ENCODE results near the gene GSN.

GSN gene

DNA sequence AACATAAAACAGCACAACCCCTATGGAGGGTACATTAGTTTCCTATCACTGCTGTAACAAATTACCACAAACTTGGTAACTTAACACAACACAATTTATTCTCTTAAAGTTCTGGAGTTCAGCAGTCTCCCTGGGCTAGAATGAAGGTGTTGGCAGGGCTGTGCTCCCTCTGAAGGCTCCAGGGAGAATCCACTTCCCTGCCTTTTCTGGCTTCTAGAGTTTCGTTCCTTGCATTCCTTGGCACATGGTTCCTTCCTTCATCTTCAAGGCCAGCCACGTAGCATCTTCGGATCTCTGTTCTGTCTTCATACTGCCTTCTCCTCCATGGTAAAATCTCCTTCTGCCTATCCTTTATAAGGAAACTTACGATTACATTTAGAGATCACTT is 25.0 kb upstream of the GSN start:
- DNase-seq (ENCODE audit: low read depth in 1 of 2, low spot score in 1 of 2): no peak

DNA sequence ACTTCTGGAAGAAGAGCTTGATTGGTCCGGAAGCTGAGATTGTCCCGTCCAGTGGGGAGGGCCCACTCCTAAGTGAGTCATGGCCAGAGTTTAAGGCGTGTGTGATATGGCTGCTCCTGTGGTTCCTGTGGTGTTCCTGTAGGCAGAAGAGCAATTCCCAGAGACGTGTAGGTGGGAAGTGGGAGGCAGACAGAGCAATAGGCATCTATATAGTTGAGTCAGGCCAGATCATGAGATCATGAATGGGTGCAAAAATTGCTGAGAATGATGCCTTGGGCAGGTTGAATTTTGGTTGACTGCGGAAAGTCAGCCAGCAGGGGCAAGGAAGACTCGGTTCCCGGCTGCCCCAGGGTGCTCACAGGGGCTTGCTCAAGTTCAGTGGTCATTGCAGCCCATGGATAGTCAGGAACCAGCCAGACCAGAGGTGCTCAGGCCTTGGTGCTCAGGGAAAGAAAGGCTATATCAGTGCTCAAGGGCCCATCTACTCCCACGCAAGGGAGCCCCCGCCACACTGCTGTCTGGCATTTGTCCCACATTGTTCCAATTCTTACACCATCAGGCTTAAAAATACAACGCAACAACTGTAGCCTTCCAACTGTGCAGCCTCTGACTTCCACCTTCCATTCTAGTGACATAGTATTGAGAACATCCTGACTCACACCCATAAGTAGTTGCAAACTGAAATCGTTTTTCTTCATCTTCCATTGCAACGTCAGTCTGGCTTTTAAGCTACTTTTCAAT is 21.0 kb upstream of the GSN start:
- no peak for DNase-seq (ENCODE audit: low read depth in 1 of 2, low spot score in 1 of 2)

GRCh38 chr9:121249563-121249962 is 18.4 kb upstream of the GSN start:
- no peak for DNase-seq (ENCODE audit: low read depth in 1 of 2, low spot score in 1 of 2)

- no peak for DNase-seq (ENCODE audit: low read depth in 1 of 2, low spot score in 1 of 2)
Observed at GRCh38 chr9:121252104-121252851, 15.7 kb upstream of the GSN start.

DNA sequence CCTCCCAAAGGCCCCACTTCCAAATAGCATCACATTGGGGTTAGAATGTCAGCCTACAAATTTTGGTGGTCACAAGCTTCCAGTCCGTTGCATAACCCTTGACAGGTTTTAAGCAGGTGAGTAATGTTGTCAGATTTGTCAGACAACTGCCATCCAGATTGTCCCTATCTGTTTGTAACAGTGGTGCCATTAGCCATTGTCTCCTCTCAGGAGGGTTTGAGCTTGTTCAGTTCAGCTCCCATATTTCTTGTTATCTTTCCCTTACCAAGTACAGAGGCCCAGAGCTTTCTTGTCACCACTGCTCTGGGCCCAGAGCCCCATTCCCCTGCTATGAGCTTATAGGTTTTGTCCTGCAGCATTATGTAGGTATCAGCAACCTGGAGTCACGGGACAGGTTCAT is 14.8 kb upstream of the GSN start:
- no peak for DNase-seq (ENCODE audit: low read depth in 1 of 2, low spot score in 1 of 2)

DNA sequence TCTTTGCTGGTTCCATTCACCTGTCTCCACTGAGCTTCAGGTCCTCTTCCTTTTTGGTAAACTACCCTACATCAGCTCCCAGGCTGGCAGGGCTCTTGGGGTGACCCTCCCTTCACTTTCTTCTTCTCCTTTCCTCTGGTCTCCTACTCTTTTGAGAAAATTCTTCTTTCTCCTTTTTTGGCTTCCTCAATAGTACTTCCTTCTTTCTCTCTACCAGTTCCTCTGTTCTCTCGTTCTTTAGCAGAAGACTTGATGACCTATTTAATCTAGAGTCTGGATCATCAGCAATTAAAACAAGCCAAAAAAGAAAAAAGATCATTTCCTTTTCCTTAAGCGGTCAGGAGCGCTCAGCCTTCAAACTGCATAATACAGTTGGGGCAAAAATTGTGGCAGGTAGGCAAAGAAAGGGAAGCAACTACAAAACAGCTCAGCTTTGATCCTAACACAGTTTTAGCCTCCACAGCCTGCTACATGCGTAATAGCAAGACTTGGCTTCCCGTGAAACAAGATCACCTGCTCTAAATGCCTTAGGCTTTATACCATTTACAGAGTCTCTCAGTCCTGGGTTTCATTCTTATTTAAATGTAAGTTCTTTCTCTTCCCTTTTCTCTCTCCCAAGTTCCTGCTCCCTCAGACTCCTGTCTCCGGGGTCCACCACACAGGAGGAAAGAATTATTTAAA is 14.0 kb upstream of the GSN start:
- DNase-seq (ENCODE audit: low read depth in 1 of 2, low spot score in 1 of 2): no peak

DNA sequence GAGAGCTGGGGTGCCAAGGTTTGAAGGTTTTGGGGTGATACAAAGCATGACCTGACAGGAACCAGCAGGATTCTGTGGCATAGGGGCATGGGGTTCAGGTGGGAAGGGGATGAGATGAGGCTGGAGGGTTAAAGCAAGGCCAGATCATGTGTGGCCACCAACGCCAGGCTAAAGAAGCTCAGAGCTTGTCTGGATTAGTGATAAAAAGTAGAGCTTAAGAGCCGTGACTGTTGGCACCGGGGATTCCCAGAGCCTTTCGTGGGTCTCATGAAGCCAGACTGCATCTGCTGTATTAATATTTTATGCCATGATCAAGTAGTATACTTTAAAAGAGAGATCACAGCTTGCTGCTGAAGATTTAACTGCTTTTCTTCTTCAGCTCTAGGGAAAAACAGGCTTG is 8.5 kb upstream of the GSN start:
- no peak for DNase-seq (ENCODE audit: low read depth in 1 of 2, low spot score in 1 of 2)

- no peak for DNase-seq (ENCODE audit: low read depth in 1 of 2, low spot score in 1 of 2)
Observed at GRCh38 chr9:121259935-121260334, 8.0 kb upstream of the GSN start.

DNA sequence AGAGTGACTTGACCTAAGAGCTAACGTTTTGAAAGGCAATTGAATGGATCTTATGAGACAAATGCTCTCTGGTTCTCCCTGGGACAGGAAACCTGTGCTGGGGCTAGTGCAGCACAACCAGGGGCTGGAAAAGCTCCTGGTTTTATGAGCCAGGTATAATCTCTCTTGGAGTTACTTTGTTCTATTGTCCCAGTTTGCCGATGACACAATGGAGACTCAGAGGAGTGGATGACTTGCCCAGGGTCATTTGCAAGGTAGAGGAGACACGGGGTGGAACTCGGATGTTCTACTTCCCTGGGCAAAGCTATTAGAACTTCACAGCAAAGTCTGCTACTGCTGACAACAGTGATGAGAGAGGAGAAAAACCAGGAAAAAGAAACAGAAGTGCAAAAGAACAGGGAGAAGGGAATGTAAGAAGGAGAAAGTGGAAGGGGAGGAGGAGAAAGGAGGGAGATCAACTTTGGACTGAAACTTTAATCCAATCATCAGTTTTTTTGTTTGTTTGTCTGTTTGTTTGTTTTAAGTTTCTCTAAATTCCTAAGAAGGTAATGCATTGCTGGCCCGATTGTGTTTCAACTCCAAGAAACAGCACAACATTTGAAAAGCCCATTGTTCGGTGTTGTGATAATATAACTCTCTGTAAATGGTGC is 7.4 kb upstream of the GSN start:
- DNase-seq (ENCODE audit: low read depth in 1 of 2, low spot score in 1 of 2): no peak

GRCh38 chr9:121261107-121261460 is 6.9 kb upstream of the GSN start:
- DNase-seq (ENCODE audit: low read depth in 1 of 2, low spot score in 1 of 2): no peak

DNA sequence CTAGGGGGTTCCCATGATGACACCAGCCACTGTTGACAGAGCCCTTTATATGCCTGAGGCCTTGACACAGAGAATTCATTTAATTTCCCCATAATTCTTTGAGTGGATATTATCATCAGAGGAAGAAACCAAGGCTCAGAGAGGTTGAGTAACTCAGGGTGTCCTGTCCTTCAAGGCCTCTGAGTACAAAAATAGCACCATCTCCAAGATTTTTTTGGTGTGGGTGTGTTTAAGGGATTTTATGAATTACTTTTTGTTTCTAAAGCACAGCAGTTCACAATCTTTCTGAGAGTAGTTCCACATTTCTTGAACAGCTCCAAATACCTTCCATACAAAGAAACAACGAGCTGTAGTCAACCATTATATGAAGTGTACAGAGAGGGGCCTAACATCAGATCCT is 6.2 kb upstream of the GSN start:
- DNase-seq (ENCODE audit: low read depth in 1 of 2, low spot score in 1 of 2): no peak

- no peak for DNase-seq (ENCODE audit: low read depth in 1 of 2, low spot score in 1 of 2)
Observed at GRCh38 chr9:121262423-121262822, 5.5 kb upstream of the GSN start.

DNA sequence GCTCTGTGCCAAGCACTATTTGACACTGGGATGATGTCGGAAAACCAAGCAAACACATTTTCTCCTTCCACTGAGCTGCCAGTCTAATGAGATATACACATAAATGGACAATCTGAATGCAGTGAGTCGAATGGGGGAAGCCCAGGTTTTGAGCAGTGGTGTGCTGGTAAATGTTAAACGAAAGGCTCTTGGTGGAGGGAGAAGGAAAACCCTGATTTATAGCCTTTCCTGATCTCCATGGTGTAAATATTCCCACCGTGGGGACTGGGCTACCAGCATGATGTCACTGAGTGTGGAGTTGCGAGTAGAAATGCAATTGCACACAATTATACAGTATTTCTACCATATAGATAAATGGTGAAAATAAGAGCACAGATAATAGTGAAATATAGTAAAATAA is 5.0 kb upstream of the GSN start:
- DNase-seq (ENCODE audit: low read depth in 1 of 2, low spot score in 1 of 2): no peak

GRCh38 chr9:121266356-121266755 is 1.6 kb upstream of the GSN start:
- DNase-seq (ENCODE audit: low read depth in 1 of 2, low spot score in 1 of 2): no peak

DNA sequence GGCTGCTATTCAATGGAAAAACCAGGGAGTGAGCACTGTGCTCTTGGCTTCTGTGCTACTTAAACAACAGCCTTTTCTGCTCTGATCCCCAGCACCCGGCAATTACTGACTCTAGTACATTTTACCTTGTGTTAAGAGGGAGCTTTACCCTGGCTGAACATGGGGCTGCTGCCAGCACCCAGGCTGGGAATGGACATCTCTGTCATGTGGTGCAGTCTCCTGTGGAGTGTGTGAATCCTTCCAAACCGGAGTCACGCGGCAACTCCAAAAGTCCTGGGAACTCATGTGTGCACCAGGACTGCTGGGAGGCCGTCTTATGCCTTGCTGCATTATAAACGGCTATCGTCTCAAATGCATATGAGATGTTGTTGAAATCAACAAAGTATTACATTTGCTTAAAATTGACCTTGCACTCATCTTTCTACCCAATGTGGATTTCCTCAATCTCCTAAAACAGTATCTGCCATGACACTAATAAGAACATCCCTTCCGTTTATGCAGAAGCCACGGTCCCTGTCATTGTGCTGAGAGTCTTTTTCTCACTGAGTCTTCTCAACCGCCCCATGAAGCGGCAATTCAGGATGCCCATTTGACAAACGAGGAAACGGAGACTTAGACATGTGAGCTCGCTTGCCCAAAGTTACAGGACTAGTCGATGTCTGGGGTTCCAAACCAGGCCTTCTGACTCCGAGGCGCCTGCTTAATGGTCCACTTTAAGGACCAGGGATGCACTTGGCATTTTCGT is 884 bp upstream of the GSN start:
- DNase-seq (ENCODE audit: low read depth in 1 of 2, low spot score in 1 of 2): no peak

DNA sequence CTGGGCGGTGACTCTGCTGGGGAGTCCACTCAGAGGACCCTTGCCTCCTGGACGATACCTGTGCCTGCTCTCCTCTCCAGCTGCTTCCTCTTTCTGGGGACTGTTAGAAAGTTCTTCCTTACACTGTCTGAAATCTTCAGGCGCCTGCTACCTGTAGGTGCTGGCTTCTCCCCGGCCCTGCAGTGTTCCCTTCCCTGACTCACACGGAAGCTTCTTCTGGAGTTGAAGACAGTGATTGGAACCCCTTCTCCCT is 562 bp downstream of the GSN start:
- DNase-seq (ENCODE audit: low read depth in 1 of 2, low spot score in 1 of 2): no peak

DNA sequence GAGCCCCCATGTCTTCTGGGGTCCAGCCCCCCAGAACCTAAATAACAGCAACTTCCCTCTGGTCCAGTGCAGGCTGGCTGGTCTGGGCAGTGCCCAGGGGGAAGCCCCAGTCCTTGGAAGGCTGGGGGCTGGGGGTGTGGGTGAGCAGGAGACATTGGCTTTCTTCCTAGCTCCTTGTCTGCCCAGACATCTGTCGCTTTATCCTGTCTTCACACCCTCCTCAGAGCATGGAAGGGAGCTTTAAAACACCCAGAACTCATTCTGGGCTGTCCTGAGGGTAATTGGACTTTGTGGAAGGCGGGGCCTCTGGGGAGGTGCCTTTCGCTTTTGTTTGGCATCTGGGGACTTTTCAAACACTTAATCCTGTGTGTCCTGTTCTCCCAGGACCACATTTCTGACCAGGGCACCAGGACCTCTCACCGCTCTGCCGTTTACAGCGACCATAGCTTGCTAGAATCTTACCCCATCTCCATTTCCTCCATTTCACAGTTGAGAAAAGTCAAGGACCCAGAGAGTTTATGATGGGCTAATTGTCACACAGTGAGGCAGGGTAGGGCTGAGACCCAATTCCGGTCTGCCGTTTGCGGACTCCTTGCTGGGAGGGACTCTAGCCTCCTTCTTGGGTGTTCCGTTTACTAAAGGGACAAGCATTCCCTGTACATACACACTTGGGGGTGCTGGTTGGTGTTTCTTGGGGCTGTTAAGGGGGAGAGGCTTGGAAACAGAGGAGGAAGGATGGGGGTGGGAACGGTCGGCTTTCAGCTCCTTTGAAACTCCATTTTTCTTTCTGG is 1.1 kb downstream of the GSN start:
- no peak for DNase-seq (ENCODE audit: low read depth in 1 of 2, low spot score in 1 of 2)

- DNase-seq (ENCODE audit: low read depth in 1 of 2, low spot score in 1 of 2): no peak
Observed at GRCh38 chr9:121269642-121270254, 1.8 kb downstream of the GSN start.

DNA sequence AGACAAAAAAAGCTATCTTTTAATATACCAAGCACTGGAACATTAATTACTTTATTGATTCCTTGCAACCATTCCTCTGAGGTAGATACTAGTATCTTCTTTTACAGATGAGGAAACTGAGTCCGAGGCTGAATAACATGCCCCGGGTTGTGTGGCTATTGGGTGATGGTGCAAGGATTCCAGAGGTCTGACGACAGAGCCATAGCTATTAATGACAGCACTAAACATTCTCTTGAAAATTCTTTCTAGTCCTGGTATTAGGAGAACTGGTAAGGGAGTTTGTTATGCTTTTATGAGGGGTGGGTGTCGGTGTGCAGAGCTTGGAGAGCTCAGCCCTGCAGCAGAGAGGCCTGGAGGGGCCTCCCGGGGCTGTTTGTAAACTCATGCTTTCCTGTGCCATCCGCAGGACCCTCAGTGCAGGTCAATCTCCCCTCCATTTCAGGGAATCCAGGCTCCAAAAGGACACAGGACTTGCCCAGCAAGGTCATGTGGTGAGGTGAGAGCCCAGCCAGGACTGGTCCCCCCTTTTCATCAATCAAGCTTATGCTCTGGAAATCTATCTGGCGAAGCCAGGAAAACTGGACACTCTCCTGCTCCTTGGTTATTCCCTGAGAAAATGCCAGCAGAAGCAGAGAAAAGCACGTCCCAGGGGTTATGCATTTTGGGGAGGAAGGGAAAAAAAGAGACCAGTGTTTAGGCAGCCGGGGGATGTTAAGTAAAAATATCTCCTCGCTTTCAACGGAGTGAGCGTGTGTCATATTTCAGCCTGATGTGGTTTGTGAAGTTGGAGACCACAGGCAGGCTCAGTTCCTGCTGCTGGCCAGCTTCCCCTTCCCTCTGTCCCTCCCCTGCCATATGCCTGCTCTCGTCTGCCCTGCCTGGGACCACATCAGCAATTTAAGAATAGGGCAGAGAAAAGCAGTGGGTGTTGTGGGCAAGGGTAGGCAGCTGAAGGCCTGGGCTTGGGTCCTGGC is 3.7 kb downstream of the GSN start:
- DNase-seq (ENCODE audit: low read depth in 1 of 2, low spot score in 1 of 2): no peak

All from activated CD4-positive, alpha-beta T cell treated with anti-CD3 and anti-CD28 coated beads, Interleukin-2, amount 50 U/mL, for 24 hours (primary cell).